Stomach (tissue), 4 donors: Measurements from ENCODE around the gene KCNQ1.

Experiments
- EP300 ChIP-seq: sonication (generic); formaldehyde crosslinking; IDR thresholded peaks from one replicate; pipeline ENCODE4 v1.6.1; 2017; ENCODE audit warnings: antibody characterized with exemption
- POLR2A ChIP-seq, 4 donors: fragments of 450-650 bp; IDR thresholded peaks; one replicate each; pipeline ENCODE4 v1.6.1; 2016; ENCODE audit warnings: antibody characterized with exemption in 4 of 4, control low read depth in 2 of 4, mild to moderate bottlenecking in 1 of 4, moderate library complexity in 1 of 4
- POLR2AphosphoS5 ChIP-seq, 3 donors: sonication (generic); formaldehyde crosslinking; IDR thresholded peaks; one replicate each; pipeline ENCODE4 v1.6.1; 2016; ENCODE audit warnings: antibody characterized with exemption in 3 of 3
- TF ChIP-seq, protein P1 (sequence below), 7 experiments: fragments of 450-650 bp in 4 of 7; fragments of 200-600 bp in 3 of 7; sonication (generic) in 3 of 7; IDR thresholded peaks; one replicate each; pipeline ENCODE4 v1.5.1; 2016 to 2019; ENCODE audit warnings: antibody characterized with exemption in 7 of 7, control low read depth in 2 of 7, mild to moderate bottlenecking in 1 of 7

DNA sequence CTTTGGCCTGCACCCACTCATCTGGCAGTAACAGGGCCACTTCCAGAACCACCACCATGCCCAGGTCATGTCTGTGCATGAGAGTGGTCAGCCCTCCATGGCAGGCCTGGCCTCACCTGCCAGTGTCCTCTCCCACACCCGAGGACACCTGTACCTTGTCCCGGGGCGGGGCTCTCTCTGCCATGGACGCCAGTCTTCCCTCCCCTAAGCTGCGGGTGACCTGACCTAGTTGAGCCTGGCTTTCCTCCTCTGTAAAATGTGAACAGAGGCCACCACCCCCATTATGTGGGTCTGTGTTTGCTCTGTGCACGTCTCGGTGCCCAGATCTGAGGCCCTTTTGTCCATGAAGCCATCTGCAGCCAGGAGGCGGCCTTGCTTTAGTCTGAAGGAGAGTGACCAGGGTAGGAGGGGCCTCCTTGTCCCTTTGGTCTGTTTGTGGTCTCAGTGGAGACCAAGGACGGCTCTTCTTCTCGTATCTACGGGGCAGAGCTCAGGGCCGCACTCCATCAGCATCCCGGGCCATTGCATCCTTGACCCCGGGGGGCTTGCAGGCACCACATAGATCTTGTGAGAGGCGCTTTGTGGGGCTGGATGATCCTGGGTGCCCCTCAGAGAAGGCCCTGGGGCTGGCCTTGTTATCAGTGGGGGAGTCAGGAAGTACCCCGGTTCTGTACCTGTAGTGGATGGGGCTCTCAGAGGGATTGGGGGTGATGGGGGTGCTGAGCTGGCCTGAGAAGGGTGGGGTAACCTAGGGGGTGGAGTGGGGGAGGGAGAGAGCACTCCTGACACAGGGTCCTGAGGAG, 121.6 kb downstream of the KCNQ1 start:
- TF ChIP-seq, protein P1, sequence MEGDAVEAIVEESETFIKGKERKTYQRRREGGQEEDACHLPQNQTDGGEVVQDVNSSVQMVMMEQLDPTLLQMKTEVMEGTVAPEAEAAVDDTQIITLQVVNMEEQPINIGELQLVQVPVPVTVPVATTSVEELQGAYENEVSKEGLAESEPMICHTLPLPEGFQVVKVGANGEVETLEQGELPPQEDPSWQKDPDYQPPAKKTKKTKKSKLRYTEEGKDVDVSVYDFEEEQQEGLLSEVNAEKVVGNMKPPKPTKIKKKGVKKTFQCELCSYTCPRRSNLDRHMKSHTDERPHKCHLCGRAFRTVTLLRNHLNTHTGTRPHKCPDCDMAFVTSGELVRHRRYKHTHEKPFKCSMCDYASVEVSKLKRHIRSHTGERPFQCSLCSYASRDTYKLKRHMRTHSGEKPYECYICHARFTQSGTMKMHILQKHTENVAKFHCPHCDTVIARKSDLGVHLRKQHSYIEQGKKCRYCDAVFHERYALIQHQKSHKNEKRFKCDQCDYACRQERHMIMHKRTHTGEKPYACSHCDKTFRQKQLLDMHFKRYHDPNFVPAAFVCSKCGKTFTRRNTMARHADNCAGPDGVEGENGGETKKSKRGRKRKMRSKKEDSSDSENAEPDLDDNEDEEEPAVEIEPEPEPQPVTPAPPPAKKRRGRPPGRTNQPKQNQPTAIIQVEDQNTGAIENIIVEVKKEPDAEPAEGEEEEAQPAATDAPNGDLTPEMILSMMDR (IDR thresholded peaks at IDR 0.05): no peak
- TF ChIP-seq POLR2A (IDR thresholded peaks at IDR 0.05) (no peak), POLR2AphosphoS5 (IDR thresholded peaks at IDR 0.05) (no peak), EP300 (no peak)
